ENCODE results near the gene ORM1. TPM values are rescaled to one million over a fixed set of nuclear protein-coding genes. Genes with fewer than 3 reads are reported as not detected.
"Not testable (repeated sequence)": the region's sequence is repeated elsewhere in the genome, so short reads cannot be mapped to it uniquely, and the experiment has no call there.

ORM1 gene
- total RNA-seq, 1 donor from 2014 or later: not detected

DNA sequence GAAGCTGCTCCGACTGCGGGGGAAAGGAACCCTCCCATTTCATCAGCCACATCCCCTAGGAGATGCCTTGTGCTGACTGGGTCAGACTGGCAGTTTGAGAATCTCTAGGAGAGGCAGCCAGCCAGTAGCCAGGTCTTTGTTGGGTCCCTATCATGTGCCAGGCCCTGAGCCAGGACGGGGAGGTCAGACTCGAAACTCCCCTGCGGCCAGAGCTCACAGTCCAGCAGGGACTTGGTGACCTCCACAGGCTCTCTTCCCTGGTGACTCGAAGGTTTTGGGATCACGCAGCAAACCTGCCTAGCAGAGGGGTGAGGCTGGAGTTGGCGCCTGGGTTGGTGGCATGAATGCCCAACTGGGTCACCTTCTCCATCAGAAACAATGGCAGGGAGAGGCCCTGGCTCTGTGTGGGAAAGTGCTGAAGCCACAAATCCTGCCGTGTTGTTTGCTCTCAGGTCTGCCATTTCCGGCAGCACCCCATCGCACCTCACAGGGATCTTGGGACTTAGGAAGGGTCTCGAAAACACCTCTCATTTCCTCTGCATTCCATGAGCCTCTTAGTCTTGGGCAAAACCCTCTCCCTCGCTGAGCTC, 14.4 kb upstream of the ORM1 start:
- no peak for DNase-seq

DNA sequence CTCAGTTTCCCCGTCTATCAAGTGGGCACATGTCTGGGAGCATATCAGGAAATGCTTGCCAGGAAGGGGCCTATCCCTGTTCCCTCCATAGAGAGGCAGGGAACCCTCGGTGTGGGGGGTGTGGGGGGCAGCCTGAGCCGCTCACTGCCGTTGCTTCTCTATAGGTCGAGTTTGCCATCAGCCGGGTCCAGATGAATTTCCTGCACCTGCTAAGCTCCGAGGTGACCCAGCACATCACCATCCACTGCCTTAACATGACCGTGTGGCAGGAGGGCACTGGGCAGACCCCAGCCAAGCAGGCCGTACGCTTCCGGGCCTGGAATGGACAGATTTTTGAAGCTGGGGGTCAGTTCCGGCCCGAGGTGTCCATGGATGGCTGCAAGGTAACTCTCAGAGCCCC, 13.8 kb upstream of the ORM1 start:
- DNase-seq: no peak

DNA sequence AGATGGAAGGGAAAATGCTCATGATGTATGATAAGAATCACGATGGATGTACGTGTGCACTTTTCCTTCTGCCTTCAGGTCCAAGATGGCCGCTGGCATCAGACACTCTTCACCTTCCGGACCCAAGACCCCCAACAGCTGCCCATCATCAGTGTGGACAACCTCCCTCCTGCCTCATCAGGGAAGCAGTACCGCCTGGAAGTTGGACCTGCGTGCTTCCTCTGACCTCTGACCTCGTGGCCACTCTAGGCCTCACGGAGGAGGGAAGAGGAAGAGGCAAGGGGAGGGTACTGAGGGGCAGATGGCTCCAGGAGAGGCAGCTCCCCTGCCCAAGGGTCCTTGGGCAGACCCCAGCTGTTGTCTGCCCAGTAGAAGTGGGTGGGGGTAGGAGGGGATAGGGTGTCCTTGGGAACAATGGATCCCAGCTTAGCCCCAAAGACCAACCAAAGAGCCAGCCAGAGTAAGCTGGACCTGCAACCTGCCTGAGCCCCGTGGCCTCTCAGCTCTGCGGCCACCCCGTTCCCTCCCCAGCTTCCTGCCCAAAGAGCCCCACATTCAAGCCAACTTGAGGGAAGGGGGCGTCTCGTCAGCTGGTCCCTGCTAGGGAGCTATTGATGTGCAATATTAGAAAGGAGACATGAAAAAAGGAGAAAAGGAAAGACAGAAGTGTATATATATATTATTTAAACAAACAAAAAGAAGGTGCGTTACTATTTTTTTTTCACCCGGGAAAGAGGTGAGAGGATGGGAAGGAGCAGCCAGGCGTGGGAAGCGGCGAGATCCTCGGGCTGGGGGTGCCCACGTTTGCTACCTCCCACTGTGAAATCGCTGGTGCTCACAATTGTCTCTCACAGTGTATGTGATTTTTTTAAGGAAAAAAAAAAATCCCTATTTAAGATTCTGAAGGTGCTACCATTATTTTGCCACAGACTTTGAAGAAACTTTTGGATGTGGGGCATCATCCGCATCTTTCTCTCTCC, 12.1 kb upstream of the ORM1 start:
- no peak for DNase-seq

DNA sequence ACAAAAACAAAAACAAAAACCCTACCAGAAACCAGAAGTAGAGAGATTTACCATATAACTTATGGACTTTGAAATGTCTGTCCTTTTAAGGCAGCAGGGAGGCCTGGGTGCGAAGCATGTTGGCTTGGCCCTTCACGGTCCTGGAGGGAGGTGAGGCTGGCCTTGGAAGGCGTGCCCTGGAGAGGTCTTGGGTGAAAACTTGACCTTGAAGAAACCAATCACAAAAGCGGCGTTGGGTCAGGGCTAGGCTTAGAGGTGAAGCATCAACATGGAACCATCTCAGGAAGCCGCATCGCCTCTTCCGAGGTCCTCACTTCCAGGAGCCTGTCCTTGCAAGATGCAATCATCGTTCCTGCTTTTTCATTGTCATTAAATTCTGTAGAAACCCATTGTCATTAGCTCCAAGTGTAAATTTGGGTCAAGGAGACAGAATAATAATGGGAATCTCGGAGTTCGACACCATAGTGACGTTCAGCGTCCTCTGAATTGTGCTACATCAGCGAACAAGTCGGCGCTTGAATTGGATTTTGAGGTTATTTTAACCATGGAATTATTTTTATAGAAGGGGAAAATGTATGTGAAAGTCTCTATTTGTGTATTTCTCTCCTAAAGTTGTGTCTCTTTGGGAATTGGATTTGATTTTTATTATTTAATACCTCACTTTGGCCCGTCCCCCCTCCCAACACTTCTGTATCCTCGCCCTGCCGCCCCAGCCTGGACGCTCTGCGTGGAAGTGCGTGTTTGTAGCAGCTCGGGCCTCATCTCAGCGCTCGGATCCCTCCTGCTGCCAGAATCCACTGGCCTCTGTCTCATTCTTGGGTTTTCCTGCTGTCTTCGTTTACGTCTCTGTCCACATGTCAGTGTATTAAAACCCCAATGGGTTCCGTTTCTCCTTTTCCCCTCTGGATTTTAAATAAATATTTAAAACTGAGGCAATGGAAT, 11.1 kb upstream of the ORM1 start:
- no peak for DNase-seq

DNA sequence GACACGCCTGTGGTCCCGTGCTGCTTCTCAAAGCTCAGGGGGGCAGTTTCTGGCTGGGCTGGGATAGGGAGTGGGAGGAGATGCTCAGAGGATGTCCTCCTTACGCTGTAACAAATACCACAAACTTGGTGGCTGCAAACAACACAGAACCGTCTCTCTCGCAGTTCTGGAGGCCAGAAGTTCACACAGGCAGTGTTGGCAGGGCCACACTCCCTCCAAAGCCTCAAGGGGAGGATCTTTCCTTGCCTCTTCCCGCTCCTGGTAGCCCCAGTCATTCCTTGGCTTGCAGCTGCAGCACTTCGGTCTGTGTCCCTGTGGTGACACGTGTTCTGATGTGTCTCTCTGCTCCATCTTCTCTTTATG, 10.4 kb upstream of the ORM1 start:
- no peak for DNase-seq

DNA sequence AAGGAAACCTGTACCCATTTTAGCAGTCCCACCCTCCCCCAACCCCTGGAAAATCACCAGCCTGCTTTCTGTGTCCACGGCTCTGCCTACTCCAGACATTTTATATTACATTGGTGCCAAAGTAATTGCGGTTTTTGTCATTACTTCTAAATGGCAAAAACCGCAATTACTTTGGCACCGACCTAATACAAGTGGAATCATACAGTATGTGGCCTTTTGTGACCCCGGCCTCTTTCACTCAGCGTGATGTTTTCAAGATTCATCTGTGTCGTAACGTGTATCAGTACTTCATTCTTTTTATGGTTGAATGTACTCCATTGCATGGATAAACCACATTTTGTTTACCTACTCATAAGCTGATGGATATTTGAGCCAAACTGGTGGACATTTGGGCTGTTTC, 9.7 kb upstream of the ORM1 start:
- DNase-seq: no peak

DNA sequence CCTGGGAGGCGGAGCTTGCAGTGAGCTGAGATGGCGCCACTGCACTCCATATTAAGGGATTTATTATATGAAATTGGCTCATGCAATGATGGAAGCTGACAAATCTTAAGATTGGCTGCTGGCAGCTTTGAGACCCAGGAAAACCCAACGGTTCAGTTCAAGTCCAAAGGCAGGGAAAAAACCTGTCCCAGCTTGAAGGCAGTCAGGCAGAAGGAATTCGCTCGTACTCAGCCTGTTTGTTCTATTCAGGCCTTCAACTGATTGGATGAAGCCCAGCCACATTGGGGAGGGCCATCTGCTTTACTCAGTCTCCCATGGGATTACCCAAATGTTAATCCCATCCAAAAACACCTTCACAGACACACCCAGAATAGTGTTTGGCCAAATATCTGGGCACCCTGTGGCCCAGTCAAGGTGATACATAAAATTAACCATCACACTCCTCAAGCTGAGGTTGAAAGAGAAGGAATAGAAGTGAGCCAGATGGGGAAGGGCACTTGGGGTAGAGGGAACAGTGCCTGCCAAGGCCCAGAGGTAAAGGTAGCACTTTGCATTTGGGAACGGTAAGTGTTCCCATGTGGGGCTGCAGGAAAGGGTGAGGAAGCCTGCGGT, 8.5 kb upstream of the ORM1 start:
- no peak for DNase-seq

DNA sequence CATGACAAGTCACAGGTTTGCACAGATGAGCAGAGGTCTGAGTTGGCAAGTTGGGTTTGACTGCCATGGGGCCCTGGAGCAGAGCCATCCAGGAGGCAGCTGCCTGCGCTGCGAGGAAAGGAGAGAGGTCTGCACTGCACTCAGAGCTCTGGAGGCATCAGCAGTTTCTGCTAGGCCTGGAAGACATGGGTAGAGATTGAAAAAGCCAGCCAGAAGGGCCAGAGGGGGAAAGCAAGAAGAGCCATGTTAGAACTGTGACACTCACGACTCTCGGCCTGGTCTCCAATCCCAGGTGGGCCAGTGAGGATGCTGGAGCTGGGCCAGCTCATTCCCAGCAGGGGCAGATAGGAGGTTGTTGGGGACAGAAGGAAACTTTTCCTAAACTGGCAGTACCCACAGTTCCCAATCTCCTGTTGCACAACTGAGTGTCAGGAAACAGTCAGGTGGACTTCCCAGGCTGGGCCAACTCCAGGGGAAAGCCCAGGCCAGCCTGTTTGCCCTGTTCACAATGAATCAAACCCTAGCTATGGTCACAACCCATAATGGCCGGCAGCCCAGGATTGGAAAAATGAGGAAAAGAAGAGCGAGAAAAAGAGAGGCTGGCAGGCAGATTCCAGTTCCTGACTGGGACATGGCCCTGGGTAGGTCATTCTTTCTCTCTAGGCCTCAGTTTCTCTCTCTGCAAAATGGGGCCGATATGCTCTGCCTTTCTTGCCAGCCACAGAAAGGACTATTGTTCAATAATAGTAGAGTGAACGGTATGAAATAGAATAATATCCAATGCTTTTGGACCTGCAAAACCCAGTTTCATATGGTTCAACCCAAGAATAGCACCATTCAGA, 7.8 kb upstream of the ORM1 start:
- no peak for DNase-seq

DNA sequence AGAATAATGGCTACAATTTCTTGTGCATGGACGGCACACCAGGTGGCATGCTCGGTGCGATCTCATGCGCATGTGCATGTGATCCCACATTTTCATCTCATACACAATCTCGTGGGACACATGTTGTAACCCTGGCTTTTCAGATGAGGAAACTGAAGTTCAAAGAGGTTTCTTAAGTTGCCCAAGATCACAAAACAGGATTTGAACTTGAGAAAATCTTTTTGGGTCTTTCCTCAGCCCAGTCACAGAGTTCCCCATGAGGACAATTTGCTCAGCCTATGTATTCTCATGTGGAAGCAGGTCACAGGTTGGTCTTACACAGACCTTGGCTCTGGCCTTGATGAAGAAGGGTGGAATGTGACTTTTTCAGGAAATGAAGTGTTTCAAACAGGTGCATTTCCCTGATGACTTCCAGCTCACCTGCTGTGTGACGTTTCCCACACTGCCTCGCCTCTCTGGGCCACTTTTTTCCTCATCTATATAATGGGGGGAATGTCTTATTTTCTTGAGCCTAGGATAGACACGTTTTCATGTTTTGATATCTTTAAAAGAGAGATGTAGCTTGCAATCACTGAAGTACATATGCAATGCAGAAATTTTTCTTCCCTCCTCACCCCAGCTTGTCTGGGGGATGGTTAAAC, 7.1 kb upstream of the ORM1 start:
- DNase-seq: no peak

DNA sequence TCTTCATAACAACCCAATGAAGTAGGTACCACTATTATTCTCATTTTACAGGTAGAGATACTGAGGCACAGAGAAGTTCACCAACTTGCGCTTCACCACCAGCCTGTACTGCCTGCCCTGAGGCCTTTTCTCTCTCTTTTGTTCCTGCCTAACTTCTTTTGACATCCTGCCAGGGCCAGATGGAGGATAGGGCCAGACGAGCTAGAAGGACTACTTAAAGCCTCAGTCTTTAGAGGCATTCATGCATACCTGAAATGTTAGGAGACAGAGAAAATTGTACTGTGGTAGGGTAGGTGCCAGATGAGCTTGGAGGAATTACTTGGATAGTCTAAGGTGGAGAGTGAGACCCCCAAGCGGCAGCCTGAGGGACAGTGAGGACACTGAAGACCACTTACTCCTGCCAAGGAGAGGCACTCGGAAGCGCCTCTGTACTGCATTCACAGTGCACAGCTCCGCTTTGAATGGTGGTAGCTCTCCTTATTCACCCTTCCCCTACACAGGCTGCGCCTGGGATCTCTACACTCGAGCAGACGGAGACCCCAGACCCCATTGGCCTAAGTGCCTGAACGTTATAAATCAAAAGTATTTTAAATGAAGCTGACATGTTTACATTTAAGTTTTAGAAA, 6.2 kb upstream of the ORM1 start:
- DNase-seq: no peak

DNA sequence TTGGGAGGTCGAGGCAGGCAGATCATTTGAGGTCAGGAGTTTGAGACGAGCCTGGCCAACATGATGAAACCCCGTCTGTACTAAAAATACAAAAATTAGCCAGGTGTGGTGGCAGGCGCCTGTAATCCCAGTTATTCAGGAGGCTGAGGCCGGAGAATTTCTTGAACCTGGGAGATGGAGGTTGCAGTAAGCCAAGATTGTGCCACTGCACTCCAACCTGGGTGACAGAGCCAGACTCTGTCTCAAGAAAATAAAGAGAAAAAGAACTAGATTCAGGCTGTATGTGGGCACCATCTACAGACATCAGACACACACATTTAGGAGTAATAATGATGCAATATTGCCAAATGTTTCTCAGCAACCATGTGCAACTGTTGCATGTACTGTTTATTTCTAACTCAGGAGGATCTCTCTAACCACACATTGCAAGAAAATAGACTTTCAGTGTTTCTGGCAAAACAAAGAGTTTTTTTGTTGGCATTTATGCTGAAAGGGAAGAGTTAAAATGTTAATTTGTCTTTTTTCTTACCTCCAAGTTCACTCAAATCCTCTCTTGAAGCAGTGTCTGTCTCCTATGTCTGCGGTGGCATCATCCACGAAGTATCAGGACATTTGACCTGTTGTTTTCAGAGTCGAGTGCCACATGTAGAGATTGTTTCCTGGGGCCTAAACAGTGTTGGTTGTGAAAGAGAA, 5.1 kb upstream of the ORM1 start:
- DNase-seq: no peak

DNA sequence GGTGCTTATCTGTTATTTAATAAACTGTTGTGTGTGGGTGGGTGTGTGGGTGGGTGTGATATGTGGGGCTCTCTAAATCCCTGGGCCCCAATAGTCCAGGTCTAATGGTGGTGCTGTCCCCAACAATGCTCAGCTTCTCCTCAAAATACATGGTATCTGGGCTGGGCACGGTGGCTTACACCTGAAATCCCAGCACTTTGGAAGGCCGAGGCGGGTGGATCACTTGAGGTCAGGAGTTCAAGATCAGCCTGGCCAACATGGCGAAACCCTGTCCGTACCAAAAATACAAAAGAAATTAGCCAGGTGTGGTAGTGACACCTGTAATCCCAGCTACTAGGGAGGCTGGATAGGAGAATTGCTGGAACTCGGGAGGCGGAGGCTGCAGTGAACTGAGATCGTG, 4.5 kb upstream of the ORM1 start:
- no peak for DNase-seq

DNA sequence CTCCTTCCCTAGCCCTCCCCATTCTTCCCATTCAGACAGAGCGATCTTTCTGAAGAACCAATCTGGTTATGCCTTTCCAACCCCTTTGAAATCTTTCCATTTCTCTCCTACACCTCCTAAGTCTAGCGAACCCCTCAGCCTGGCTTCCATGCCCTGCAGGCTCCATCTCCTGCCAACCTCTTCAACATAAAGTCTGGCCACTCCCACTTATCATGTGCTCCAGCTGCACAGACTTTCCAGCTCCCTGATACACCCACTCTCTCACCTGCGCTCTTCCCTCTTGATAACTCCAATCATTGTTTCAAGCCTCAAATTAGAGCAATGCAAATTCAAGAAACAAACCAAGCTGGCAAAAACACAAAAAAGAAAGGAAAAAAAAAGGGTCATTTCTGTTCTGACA, 3.8 kb upstream of the ORM1 start:
- no peak for DNase-seq

DNA sequence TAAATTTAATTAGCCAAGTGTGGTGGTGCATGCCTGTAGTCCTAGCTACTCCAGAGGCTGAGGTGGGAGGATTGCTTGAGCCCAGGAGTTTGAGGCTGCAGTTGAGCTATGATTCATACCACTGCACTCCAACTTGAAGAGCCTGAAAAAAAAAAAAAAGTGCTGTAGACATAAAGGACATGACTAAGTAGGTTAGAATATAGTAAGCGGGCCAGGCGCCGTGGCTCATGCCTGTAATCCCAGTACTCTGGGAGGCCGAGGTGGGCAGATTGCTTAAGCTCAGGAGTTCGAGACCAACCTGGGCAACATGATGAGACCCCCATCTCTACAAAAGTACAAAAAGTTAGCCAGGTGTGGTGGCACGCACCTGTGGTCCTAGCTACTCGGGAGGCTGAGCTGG, 2.2 kb upstream of the ORM1 start:
- not testable (repeated sequence) for DNase-seq

DNA sequence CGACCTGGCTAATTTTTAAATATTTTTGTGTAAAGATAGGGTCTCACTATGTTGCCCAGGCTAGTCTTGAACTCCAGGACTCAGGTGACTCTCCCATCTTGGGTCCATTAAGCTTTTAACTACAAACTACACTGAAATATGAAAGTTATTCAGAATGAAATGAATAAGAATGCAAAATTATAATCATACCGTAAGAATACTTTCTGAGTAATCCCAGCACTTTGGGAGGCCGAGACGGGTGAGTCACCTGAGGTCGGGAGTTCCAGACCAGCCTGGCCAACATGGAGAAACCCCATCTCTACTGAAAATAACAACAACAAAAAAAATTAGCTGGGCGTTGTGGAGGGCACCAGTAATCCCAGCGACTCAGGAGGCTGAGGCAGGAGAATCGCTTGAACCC, 1.1 kb upstream of the ORM1 start:
- no peak for DNase-seq

DNA sequence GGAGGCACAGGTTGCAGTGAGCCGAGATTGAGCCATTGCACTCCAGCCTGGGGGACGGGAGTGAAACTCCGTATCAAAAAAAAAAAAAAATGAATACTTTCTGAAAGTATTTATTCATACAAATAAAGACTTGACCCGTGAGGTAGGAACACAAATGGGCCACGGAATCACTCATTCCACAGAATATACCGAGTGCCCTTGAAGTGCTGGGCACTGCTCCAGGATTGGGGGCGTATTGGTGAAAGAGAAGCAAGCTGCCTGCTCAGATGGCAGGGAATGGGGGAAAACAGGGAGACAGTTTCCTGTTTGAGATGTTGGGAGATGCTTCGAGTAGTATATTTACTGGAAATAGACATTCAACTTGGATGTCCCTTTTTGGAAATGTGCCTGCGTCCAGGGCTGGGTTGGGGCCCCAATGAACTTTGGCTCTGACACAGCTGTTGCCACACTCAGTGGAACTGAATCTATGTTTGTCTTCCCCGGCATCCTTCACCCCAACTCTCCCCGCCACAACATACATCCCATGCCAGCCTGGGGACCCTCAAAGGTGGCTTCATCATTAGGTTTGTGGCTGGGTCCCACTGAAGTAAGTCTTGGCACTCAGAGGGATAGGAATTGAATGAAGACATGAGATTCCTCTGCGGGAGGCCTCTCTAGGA, 609 bp upstream of the ORM1 start:
- DNase-seq: not testable (repeated sequence)

DNA sequence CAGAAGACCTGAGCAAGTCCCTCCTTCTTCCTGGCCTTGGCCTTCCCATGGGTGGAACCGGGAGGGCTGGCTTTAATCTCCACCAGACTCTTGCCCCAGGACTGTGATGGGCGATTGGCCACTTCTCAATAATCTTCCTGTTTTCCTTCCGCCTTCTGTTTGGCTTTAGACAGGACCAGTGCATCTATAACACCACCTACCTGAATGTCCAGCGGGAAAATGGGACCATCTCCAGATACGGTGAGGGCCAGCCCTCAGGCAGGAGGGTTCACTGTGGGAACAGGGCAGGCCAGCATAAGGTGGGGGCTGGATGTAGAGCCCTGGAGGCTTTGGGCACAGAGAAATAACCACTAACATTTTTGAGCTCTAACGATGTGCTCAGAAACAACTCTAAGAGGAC, 951 bp downstream of the ORM1 start:
- not testable (repeated sequence) for DNase-seq

DNA sequence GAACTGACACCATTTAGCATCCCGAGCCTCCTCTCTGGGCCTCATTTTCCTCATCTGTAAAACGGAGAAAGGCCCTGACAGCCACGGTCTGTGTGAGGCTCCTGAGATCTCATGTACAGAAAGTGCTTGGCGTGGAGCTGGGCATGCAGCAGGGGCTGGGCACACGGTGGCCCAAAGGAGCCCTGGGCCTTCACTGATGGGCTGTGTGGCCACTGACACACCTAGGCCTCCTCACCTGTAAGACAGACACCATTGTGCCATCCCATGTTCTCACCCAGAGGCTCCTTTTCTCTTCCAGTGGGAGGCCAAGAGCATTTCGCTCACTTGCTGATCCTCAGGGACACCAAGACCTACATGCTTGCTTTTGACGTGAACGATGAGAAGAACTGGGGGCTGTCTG, 1.6 kb downstream of the ORM1 start:
- no peak for DNase-seq

DNA sequence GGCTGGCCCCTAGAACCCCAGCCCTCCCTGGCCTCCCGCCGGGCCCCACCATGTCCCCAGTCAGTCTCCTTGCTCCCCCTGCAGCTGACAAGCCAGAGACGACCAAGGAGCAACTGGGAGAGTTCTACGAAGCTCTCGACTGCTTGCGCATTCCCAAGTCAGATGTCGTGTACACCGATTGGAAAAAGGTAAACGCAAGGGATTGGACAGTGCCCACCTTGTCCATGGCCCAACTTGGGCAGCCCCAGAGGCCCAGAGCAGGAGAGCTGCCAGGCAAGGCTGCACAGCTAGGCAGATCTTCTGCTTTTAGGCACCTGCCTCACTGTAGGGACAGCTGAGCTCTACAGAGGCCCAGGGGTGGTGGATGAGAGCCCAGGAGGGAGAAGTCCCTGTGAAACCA, 2.1 kb downstream of the ORM1 start:
- DNase-seq: not testable (repeated sequence)

Data from occipital lobe (tissue), 2 donors.